HG03469 (cell line): ENCODE data around the gene SNUPN.
"Not testable (repeated sequence)": the region's sequence is repeated elsewhere in the genome, so short reads cannot be mapped to it uniquely, and the experiment has no call there.

Experiments
- ATAC-seq: cut with Tn5 transposase; IDR thresholded peaks from one replicate; pipeline ENCODE4 v1.9.1; 2021; ENCODE audit warnings: mild to moderate bottlenecking, moderate library complexity, moderate number of reproducible peaks; ENCODE audit not compliant: unreplicated experiment

Gene SNUPN

GRCh38 chr15:75637245-75638009, 11.9 kb upstream of the SNUPN start:
- no peak for ATAC-seq

- no peak for ATAC-seq
Observed at GRCh38 chr15:75636026-75636425, 10.5 kb upstream of the SNUPN start.

- not testable (repeated sequence) for ATAC-seq
Observed at GRCh38 chr15:75633922-75634321, 8.4 kb upstream of the SNUPN start.

GRCh38 chr15:75631935-75632334, 6.4 kb upstream of the SNUPN start:
- no peak for ATAC-seq

- ATAC-seq, result no peak
Observed at GRCh38 chr15:75622505-75622904, 3.0 kb downstream of the SNUPN start.

- ATAC-seq, result no peak
Observed at GRCh38 chr15:75620841-75621391, 4.6 kb downstream of the SNUPN start.

GRCh38 chr15:75620058-75620820, 5.3 kb downstream of the SNUPN start:
- no peak for ATAC-seq

GRCh38 chr15:75616766-75617165, 8.8 kb downstream of the SNUPN start:
- ATAC-seq, result no peak

GRCh38 chr15:75606711-75607699, 18.5 kb downstream of the SNUPN start:
- no peak for ATAC-seq

- ATAC-seq, result no peak
Observed at GRCh38 chr15:75606026-75606425, 19.5 kb downstream of the SNUPN start.

GRCh38 chr15:75599401-75599800, 26.1 kb downstream of the SNUPN start:
- ATAC-seq, result no peak

GRCh38 chr15:75598361-75598760, 27.2 kb downstream of the SNUPN start:
- ATAC-seq, result no peak

GRCh38 chr15:75597667-75598341, 27.7 kb downstream of the SNUPN start:
- no peak for ATAC-seq

- no peak for ATAC-seq
Observed at GRCh38 chr15:75596703-75597345, 28.7 kb downstream of the SNUPN start.

- no peak for ATAC-seq
Observed at GRCh38 chr15:75594276-75594675, 31.2 kb downstream of the SNUPN start.

- no peak for ATAC-seq
Observed at GRCh38 chr15:75591655-75592364, 33.7 kb downstream of the SNUPN start.

GRCh38 chr15:75590239-75590638, 35.3 kb downstream of the SNUPN start:
- no peak for ATAC-seq

GRCh38 chr15:75589071-75589470, 36.5 kb downstream of the SNUPN start:
- no peak for ATAC-seq

- ATAC-seq, result not testable (repeated sequence)
Observed at GRCh38 chr15:75586422-75586821, 39.1 kb downstream of the SNUPN start.
